GM23248 (cell line): ENCODE results near the gene ACOT7. TPM values are rescaled to one million over a fixed set of nuclear protein-coding genes. Genes with fewer than 3 reads are reported as not detected.

Experiments used
- DNase-seq: peaks from one replicate; pipeline ENCODE4 v3.0.0-alpha.2; 2015
- H2AFZ ChIP-seq: fragments of 200-600 bp; sonication (generic); 2 replicates; pipeline ENCODE4 v1.6.1; 2016; ENCODE audit warnings: antibody characterized with exemption
- H3F3A ChIP-seq: fragments of 200-600 bp; sonication (generic); 2 replicates; pipeline ENCODE4 v1.6.1; 2016; ENCODE audit warnings: mild to moderate bottlenecking, antibody characterized with exemption, mixed run types; ENCODE audit not compliant: insufficient read depth
- H3K27ac ChIP-seq: fragments of 200-600 bp; sonication (generic); 2 replicates; pipeline ENCODE4 v1.5.1; 2016; ENCODE audit warnings: mild to moderate bottlenecking
- H3K27me3 ChIP-seq: fragments of 200-600 bp; sonication (generic); replicated peaks from 2 replicates; pipeline ENCODE4 v1.6.1; 2016; ENCODE audit warnings: mild to moderate bottlenecking; ENCODE audit not compliant: insufficient read depth
- H3K36me3 ChIP-seq: fragments of 200-600 bp; sonication (generic); 2 replicates; pipeline ENCODE4 v1.6.1; 2016; ENCODE audit warnings: low read depth, mild to moderate bottlenecking
- H3K4me1 ChIP-seq: fragments of 200-600 bp; sonication (generic); 2 replicates; pipeline ENCODE4 v1.6.1; 2016; ENCODE audit warnings: mild to moderate bottlenecking; ENCODE audit not compliant: insufficient read depth
- H3K4me2 ChIP-seq: fragments of 200-600 bp; sonication (generic); one replicate; pipeline ENCODE4 v1.6.1; 2016; ENCODE audit warnings: mild to moderate bottlenecking; ENCODE audit not compliant: unreplicated experiment
- H3K4me3 ChIP-seq: fragments of 200-600 bp; sonication (generic); 2 replicates; pipeline ENCODE4 v1.5.1; 2016; ENCODE audit warnings: mild to moderate bottlenecking
- H3K79me2 ChIP-seq: fragments of 200-600 bp; sonication (generic); 2 replicates; pipeline ENCODE4 v1.6.1; 2016; ENCODE audit warnings: mild to moderate bottlenecking; ENCODE audit not compliant: insufficient read depth
- H3K9ac ChIP-seq: fragments of 200-600 bp; sonication (generic); 2 replicates; pipeline ENCODE4 v1.6.1; 2016; ENCODE audit warnings: mild to moderate bottlenecking
- H3K9me2 ChIP-seq: fragments of 200-600 bp; sonication (generic); 2 replicates; pipeline ENCODE4 v1.6.1; 2016; ENCODE audit warnings: mixed run types, mild to moderate bottlenecking, moderate library complexity; ENCODE audit not compliant: insufficient read depth
- H3K9me3 ChIP-seq: fragments of 200-600 bp; sonication (generic); one replicate; pipeline ENCODE4 v1.6.1; 2017; ENCODE audit warnings: low read depth
- H4K20me1 ChIP-seq: fragments of 200-600 bp; sonication (generic); 2 replicates; pipeline ENCODE4 v1.6.0; 2016; ENCODE audit not compliant: insufficient read depth
- EZH2 ChIP-seq: fragments of 200-600 bp; sonication (generic); IDR thresholded peaks from 2 replicates; pipeline ENCODE4 v1.6.1; 2018; ENCODE audit warnings: antibody characterized with exemption, mild to moderate bottlenecking; ENCODE audit not compliant: insufficient read depth, poor library complexity, severe bottlenecking
- EZH2phosphoT487 ChIP-seq: fragments of 200-600 bp; sonication (generic); IDR thresholded peaks from 2 replicates; pipeline ENCODE4 v1.6.1; 2018; ENCODE audit warnings: antibody characterized with exemption, moderate library complexity, mild to moderate bottlenecking, low read depth; ENCODE audit not compliant: insufficient read depth
- WGBS, 2 experiments: methylation state at CpG; one replicate each; pipeline ENCODE4 v1.1.6; 2015 to 2017; ENCODE audit warnings: low lambda C conversion rate in 2 of 2, low coverage in 1 of 2; ENCODE audit errors: missing lambda C conversion rate in 2 of 2; 5-methylcytosine and 5-hydroxymethylcytosine counted together
- in situ Hi-C: fragments of 300-500 bp; cut with MboI; formaldehyde crosslinking; loops from 2 replicates; pipeline ENCODE4 v1.15.0; 2020
- polyA plus RNA-seq: library from polyadenylated mRNA; unstranded; fragments of >200 nt; fragmentation: Nextera tagmentation; extraction: Ambion mirVana; gene quantifications from 2 replicates; pipeline ENCODE4 v1.2.1, GENCODE V29; 2016
- total RNA-seq: library from RNA; depleted of rRNA; stranded (reverse); fragments of >200 nt; shearing (Covaris generic); gene quantifications from 2 replicates; pipeline ENCODE4 v1.2.3, GENCODE V29; 2014

Gene ACOT7
- total and polyA plus RNA-seq, 2 experiments from 2014 or later, result 25.7 to 74.7 TPM

- Histone ChIP-seq H3K9me2 (no peaks in the 10 kb centered on the region), H3K9me3 (no peaks in the 10 kb centered on the region), H4K20me1 (no peaks in the 10 kb centered on the region), H3K4me1 (peaks cover 17% of the 10 kb centered on the region), H3K79me2 (no peaks in the 10 kb centered on the region), H2AFZ (no peak overlapping the region), H3F3A (0 out of 2 replicates have a peak, but pooled peaks cover 6% of the 10 kb centered on the region), H3K27me3 (no peaks in the 10 kb centered on the region), H3K9ac (no peak overlapping the region), H3K4me3 (no peak overlapping the region), H3K36me3 (no peaks in the 10 kb centered on the region), H3K4me2 (no peak overlapping the region), H3K27ac (no peak overlapping the region)
- no peak for DNase-seq
- no peak for TF ChIP-seq EZH2
- TF ChIP-seq EZH2phosphoT487, result no peak
- in situ Hi-C loops, result no loop called here
- WGBS, 2 experiments, result 91 to 92% methylated on average over 13 to 14 of the region's 14 CpGs
Observed at GRCh38 chr1:6269296-6269695, 124.3 kb downstream of the ACOT7 start.

GRCh38 chr1:6268415-6268814 lies 125.2 kb downstream of the ACOT7 start:
- Histone ChIP-seq H3K4me2 (no peak overlapping the region), H3K9me3 (no peaks in the 10 kb centered on the region), H3K9ac (no peak overlapping the region), H3K36me3 (no peaks in the 10 kb centered on the region), H3K4me3 (no peak overlapping the region), H3K9me2 (no peaks in the 10 kb centered on the region), H3K79me2 (no peaks in the 10 kb centered on the region), H3F3A (0 out of 2 replicates have a peak, but pooled peaks cover 6% of the 10 kb centered on the region), H4K20me1 (no peaks in the 10 kb centered on the region), H3K27ac (no peak overlapping the region), H2AFZ (no peak overlapping the region), H3K27me3 (no peaks in the 10 kb centered on the region), H3K4me1 (peaks cover 19% of the 10 kb centered on the region)
- no peak for DNase-seq
- 86 to 90% methylated on average over 21 of the region's 21 CpGs for WGBS, 2 experiments
- in situ Hi-C loops, result no loop called here
- TF ChIP-seq EZH2 (no peak), EZH2phosphoT487 (no peak)

- Histone ChIP-seq H3F3A (0 out of 2 replicates have a peak, but pooled peaks cover 6% of the 10 kb centered on the region), H2AFZ (no peak overlapping the region), H3K9ac (no peak overlapping the region), H3K27me3 (no peaks in the 10 kb centered on the region), H3K9me2 (no peaks in the 10 kb centered on the region), H3K9me3 (no peaks in the 10 kb centered on the region), H3K36me3 (no peaks in the 10 kb centered on the region), H4K20me1 (no peaks in the 10 kb centered on the region), H3K27ac (no peak overlapping the region), H3K79me2 (no peaks in the 10 kb centered on the region), H3K4me1 (peaks cover 25% of the 10 kb centered on the region), H3K4me3 (no peak overlapping the region), H3K4me2 (no peak overlapping the region)
- peak; percentile 84 for DNase-seq
- in situ Hi-C loops, result no loop called here
- WGBS, 2 experiments, result 55 to 64% methylated on average over 12 of the region's 12 CpGs
- TF ChIP-seq EZH2 (no peak), EZH2phosphoT487 (no peak)
Observed at GRCh38 chr1:6267686-6268322, 125.8 kb downstream of the ACOT7 start.

- Histone ChIP-seq H3K27me3 (no peaks in the 10 kb centered on the region), H3K4me2 (no peak overlapping the region), H3F3A (0 out of 2 replicates have a peak, but pooled peaks cover 6% of the 10 kb centered on the region), H3K79me2 (no peaks in the 10 kb centered on the region), H3K4me1 (peaks cover 25% of the 10 kb centered on the region), H3K9me3 (no peaks in the 10 kb centered on the region), H4K20me1 (no peaks in the 10 kb centered on the region), H3K9me2 (no peaks in the 10 kb centered on the region), H3K36me3 (no peaks in the 10 kb centered on the region), H2AFZ (no peak overlapping the region), H3K9ac (no peak overlapping the region), H3K27ac (no peak overlapping the region), H3K4me3 (no peak overlapping the region)
- no peak for TF ChIP-seq EZH2phosphoT487
- no peak for TF ChIP-seq EZH2
- DNase-seq, result no peak
- in situ Hi-C loops, result no loop called here
- 65 to 69% methylated on average over 11 of the region's 11 CpGs for WGBS, 2 experiments
Observed at GRCh38 chr1:6266641-6267040, 126.9 kb downstream of the ACOT7 start.
